GDM1 (cell line): ENCODE measurements around the gene FCER1G.

Source experiments
- DNase-seq: peaks from one replicate; lab custom pipeline; 2025; lab: John Stamatoyannopoulos, UW

FCER1G gene

GRCh38 chr1:161188381-161188780 lies 26.7 kb upstream of the FCER1G start:
- DNase-seq: no peak

GRCh38 chr1:161189036-161189435 lies 26.1 kb upstream of the FCER1G start:
- DNase-seq: no peak

GRCh38 chr1:161190962-161191521 lies 24.1 kb upstream of the FCER1G start:
- peak; percentile 30 for DNase-seq

DNA sequence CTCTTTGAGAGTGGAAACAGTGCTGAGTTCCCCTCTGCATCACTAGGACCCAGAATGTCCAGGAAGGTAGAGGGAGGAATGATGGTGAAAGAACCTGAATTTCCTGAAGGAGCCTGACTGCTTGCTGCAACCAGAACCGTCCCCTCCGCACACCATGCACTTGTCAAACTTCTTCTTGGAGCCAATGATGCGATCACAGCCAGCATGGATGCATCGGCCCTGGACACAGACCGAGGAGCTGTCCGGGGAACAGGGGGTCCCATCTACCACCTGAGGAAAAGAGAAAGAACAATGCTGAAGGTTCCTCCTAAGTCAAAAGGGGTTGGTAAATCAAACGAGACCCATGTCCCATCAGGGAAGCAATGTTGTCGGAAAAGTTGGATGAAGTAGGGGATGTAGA lies 23.1 kb upstream of the FCER1G start:
- no peak for DNase-seq

GRCh38 chr1:161192476-161193465 lies 22.3 kb upstream of the FCER1G start:
- DNase-seq: peak; percentile 64

DNA sequence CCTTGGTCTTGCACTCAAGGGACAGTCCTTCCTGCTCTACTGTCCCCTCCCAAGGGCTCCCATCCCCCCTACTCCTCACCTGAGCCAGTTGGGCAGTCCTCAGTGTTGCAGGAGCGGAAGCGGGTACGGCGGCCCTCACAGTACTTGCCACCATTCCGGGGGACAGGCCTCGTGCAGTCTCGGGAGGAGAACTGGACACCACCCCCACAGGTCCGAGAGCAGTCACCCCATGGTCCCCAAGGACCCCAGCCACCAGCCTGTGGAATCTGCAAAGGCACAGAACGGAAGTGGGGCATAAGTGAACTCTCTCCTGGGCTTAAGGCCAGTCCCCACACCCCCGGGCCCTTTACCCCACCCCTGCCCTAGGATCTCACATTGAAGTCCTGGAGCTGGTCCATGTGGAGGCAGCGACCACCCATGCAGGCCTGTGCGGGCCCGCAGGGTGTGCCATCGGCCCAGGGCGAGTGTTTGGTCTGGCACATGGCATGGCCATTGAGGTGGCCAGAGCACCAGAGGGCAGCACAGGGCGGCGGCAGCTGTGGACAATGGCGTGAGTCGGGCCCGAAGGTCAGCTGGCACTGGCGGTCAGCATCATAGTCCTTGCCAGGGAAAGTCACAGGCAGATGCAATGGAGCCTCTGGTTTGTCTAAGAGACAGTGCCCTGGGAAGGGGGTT lies 21.4 kb upstream of the FCER1G start:
- DNase-seq: no peak

DNA sequence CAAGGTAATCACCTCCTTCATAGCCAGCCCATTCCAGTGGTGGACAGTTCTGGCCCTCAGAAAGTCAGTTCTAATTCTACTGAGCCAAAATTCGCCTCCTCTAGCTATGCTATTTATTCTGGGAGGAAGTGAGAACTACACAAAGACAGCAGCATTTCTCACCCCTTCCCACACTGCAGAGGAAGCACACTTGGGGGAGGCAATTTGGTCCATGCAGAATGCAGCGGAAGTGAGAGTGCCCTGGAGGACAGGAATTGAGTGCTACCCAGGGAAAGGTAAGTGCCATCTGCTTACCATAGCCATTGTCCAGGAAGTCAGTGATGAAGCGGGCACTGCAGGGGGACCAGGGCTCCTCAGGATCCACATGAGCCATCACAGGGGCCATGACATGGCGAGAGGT lies 19.9 kb upstream of the FCER1G start:
- no peak for DNase-seq

DNA sequence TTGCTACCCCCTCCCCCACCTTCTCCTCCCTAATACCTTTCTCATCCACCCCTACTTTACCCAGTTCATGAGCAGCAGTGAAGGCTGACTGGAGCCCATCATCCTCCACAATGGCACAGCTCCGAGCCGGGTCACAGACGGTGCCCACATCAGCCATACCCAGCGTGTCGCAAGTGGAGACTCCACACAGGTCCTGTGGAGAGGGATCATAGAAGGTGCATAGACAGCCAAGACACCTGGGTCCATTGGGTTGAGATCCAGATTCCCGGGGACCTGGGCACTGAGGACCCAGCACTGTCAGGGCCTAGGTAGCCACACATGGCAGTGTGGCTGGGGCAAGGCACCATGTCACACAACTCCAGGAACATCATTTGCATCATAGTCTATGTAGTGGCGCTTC lies 19.0 kb upstream of the FCER1G start:
- DNase-seq: no peak

GRCh38 chr1:161196521-161197451 lies 18.3 kb upstream of the FCER1G start:
- DNase-seq: no peak

DNA sequence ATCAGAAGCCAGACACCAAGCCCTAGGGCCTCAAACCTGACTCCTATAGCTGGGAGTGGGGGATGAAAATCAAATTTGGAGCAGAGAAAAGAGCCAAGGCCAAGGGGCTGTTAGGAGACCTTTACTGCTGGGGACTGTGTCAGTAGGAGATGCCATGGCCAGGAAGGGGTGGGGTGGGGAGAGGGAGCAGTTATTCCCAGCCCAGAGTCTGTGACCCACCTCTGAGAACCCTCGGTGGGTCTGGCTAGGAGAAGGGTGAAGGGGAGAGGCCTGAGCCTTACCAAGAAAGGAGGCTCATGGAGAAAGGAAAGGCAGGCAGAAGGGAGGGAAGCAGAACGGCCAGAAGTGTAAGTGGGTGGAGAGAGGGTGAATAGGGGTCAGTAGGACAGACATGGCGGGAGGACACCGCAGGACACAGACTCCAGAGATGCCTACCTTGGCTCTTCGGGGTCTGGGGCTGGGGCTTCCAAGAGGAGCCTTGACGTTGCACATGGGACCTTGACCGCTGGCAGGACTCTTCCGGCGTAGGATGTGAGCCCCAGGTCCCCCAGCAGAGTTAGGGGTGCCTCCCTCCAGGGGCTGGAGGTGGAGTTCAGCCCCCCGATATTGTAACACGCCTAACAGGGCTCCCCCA lies 17.4 kb upstream of the FCER1G start:
- no peak for DNase-seq

DNA sequence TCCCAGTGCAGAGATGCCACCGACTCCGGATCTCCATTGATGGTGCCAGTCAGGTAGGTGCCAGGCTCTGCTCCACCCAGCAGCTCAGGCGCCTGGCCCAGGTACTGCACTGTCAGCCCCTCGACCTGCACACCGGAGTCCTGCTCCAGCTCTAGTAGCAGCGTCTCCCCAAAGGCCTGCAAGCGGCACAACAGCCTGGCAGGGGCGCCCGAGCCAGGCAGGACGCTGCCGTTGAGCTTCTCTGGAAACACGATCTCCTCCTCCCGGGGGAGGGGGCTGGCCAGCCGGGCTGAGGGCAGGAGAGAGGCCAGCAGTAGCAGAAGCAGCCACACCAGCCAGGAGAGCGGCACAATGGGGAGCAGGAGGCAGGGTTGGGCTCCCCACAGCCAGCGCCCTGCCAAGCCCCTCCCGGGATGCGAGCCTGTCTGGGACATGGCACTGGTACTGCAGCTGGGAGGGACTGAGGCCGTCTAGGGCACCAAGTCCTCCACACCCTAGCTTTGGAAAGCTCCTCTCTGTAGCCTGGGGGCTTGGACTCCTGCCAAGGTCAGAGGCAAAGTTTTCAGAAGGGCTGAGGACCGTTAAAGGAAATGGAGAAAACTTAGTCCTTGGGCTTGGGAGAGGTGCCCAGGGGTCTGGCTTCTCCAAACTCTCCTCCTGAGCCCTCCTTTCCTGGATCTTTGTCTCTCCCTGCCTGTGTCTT lies 16.8 kb upstream of the FCER1G start:
- no peak for DNase-seq

DNA sequence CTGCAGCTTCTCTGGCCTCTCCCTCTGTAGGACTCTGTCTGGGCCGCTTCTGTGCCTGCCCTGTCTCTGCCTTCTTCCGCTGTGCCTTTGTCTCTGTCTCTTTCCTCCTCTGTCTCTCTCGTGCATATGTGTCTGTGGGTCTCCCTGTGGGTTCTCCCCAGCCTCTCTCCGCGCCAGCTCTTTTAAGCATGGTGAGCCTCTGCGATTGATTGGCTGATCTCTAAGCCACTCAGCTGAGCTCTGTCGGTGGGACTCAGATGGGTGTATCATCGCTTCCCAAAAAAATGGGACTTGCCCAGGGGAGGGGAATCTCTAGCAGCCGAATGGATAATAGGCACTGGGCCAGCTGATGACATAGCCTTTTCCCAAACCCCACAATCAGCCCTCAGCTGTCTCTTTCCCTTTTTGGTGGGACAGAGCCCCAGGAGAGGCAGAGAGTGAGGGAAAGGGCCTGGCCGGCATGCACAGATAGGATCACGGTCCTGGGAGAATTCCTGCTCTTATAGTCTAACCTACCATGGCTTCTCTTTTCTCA lies 16.1 kb upstream of the FCER1G start, which contains the start of gene ADAMTS4:
Gene ADAMTS4, minus strand, starts transcription at position 158 of the 535 bp plus-strand sequence. CDS start 427 bp downstream, outside the sequence.
- DNase-seq: no peak

- DNase-seq: no peak
Observed at GRCh38 chr1:161199506-161200139, 15.5 kb upstream of the FCER1G start.

DNA sequence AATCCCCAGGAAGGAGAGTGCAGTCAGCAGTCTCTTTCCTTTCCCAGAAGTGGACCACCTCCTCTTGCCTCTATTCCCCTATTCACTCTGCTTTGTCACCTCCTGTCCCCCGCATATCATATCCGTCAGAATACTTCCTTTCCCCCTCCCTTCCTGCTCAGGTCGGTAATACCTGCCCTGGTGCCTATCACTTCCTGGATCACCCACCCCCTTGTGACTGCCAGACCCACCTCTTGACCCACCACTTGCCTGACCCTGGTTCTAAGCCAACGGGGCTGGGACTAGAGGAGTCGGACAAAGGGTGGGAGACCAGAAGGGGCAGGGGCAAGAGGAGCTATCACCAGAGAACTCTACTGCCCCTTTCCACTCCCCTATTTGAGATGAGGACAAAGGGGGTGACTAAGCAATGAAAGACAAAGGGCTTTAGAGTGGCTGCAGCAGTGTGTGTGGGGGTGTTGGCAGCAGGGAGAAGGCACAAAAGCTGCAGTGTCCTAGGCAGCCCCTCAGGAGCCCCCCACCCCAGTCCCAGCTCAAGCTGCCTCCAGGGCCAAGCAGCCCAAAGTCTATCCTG lies 14.6 kb upstream of the FCER1G start:
- DNase-seq: no peak

DNA sequence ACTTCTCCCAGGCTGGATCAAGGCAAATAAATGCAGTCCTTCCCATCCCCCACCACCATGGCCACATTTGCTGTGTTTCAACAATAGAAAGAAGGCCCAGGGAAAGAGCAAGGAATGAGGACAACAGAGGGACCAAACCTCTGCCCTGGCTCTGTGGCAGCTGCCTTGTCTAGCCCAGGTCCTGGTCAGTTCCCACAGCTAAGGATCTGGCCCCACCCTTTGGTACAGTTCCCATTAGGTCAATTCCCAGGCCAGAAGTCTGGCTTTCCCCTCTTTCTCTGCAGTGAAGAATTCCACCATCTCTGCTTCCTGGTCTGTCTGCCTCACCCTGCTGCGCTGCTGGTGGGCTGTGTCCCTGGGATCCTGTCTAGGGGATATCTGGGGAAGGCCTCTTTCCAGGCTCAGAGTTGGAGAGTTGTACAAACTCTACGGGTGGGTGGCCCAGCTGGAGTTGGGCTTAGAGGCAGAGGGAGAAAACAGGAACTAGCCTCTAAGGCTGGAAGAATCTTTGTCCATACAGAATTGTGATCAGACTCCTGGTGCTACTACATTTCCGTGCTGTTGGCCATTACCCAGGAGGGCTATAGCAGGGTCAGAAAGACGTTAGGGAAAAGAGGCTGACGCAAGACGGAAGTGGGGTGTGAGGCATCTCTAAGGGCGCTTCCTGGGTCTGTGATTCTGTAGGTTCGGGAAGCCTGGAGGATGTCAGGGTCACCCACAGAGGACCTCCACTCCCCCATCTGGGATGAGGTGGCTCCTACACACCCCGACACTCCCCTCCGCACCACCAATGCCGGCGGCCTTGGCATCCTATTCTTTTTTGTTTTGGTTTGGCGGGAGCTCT lies 13.9 kb upstream of the FCER1G start:
- DNase-seq: no peak

DNA sequence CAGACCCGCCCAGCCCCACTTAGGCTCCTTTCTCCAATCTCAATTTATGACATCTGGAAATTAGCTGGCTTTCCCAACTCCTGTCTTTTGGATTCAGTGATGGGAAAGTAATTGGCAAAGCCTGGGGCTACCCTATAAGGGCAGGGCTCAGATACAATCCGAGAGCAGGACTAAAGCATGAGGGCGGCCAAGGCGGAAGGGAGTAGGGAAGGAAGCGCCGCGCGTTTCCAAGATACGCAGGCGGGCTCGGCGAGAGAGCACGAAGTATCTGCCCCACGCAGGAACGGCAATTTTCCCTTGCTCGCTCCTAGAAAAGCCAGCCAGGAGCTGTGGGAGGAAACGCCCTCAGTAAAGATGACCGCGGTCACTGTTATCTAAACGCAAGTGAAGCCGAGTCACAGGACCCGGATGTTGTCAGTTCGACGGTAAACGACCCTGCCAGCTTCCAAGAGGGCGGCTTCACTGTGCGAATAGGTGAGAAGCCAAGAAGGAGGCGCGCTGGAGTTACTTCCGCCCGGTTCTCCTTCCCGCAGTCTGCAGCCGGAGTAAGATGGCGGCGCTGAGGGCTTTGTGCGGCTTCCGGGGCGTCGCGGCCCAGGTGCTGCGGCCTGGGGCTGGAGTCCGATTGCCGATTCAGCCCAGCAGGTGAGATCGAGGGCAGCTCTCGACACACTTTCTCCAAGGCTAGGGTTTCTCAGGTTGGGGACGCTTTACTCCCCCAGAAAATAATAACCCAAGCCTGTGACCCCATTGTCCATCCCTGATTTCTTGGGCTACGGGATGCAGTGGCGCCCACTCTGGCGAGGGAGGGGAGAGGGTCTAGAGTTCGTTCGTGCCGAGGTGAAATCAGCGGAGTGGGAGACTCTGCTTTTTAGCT lies 13.0 kb upstream of the FCER1G start, which contains the start of gene NDUFS2:
Gene NDUFS2, plus strand, starts transcription at position 532 of the 877 bp plus-strand sequence. Its CDS starts 19 bp downstream, at position 551.
- DNase-seq: peak; percentile 95
